Measurements from ENCODE around the gene SH2D3C.

DNA sequence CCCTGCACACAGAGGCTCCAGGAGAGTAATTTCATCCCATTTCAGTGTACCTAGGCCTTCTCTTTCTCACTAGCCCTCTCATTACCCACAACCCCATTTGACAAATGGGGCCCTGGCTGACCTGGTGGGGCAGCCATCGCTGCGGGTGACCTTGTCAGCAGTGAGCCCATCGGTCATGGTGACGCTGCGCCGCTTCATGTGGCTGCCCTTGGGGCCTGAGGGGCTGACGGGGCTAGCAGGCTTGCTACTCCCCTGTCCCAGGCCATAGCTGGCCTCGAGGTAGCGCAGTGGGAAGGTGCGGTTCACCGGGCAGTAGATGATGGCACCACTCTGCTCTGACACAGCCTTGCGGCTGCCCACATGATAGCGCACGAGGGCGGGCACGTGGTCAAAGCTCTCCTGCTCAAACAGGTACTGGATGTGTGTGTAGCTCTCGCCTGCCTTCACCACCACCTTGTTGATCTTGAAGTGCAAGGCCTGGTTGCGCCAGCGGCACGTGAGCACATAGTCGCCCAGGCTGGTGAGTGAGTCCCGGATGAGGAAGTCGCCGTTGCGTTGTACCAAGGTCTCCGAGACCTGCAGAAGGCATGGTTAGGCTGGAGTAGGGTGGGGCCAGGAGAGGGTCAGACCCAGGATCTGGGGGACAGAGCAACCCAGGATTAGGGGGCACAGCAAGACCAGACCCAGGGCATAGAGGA lies 29.2 kb downstream of the SH2D3C start:
- TF ChIP-seq SUZ12 (IDR thresholded peaks at IDR 0.05; ENCODE audit: low read length) (no peak), TEAD4 (IDR thresholded peaks at IDR 0.05; ENCODE audit: low read depth, low read length) (no peak), POLR2A (IDR thresholded peaks at IDR 0.05; ENCODE audit: control extremely low read depth in 1 of 2, low read depth in 2 of 2, low read length in 2 of 2) (no peak), TAF1 (IDR thresholded peaks at IDR 0.05; ENCODE audit: low read depth, low read length) (no peak), POLR2AphosphoS5 (IDR thresholded peaks at IDR 0.05; ENCODE audit: low read depth, low read length) (no peak), NRF1 (IDR thresholded peaks at IDR 0.05; ENCODE audit: low read depth, low read length) (no peak)
- TF ChIP-seq, protein P1, sequence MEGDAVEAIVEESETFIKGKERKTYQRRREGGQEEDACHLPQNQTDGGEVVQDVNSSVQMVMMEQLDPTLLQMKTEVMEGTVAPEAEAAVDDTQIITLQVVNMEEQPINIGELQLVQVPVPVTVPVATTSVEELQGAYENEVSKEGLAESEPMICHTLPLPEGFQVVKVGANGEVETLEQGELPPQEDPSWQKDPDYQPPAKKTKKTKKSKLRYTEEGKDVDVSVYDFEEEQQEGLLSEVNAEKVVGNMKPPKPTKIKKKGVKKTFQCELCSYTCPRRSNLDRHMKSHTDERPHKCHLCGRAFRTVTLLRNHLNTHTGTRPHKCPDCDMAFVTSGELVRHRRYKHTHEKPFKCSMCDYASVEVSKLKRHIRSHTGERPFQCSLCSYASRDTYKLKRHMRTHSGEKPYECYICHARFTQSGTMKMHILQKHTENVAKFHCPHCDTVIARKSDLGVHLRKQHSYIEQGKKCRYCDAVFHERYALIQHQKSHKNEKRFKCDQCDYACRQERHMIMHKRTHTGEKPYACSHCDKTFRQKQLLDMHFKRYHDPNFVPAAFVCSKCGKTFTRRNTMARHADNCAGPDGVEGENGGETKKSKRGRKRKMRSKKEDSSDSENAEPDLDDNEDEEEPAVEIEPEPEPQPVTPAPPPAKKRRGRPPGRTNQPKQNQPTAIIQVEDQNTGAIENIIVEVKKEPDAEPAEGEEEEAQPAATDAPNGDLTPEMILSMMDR (IDR thresholded peaks at IDR 0.05; ENCODE audit: control extremely low read depth in 1 of 3, insufficient read depth in 1 of 3, low read depth in 1 of 3, low read length in 3 of 3) = no peak
- TF ChIP-seq, protein P2, sequence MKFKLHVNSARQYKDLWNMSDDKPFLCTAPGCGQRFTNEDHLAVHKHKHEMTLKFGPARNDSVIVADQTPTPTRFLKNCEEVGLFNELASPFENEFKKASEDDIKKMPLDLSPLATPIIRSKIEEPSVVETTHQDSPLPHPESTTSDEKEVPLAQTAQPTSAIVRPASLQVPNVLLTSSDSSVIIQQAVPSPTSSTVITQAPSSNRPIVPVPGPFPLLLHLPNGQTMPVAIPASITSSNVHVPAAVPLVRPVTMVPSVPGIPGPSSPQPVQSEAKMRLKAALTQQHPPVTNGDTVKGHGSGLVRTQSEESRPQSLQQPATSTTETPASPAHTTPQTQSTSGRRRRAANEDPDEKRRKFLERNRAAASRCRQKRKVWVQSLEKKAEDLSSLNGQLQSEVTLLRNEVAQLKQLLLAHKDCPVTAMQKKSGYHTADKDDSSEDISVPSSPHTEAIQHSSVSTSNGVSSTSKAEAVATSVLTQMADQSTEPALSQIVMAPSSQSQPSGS (IDR thresholded peaks at IDR 0.05; ENCODE audit: low read length) = no peak
